H1 (cell line): ENCODE data around the gene HRH2. TPM values are rescaled to one million over a fixed set of nuclear protein-coding genes. Genes with fewer than 3 reads are reported as not detected.

ENCODE experiments used
- CTCF ChIA-PET: fragments of 300-600 bp; sonication (Branson Sonifier 250); formaldehyde crosslinking; loops from one replicate; lab custom pipeline; 2021; ENCODE audit not compliant: partially characterized antibody; lab: Charles Lee
- POLR2A ChIA-PET: fragments of 300-600 bp; sonication (Branson Sonifier 250); formaldehyde crosslinking; loops from one replicate; lab custom pipeline; 2021; ENCODE audit warnings: inconsistent platforms; ENCODE audit not compliant: partially characterized antibody; lab: Charles Lee
- DNase-seq, 2 experiments: peaks; one replicate each; pipeline versions ENCODE4 v3.0.0 to v3.0.0-alpha.2; 2010 to 2022; ENCODE audit warnings: low spot score in 2 of 2, low read depth in 1 of 2, mixed read lengths in 1 of 2
- FAIRE-seq: peaks from 2 replicates; lab custom pipeline; 2011; peaks lifted over from hg19 to GRCh38; lab: Jason Lieb, UNC
- H2AFZ ChIP-seq: 2 replicates; pipeline ENCODE4 v1.8.1; 2012; ENCODE audit warnings: low read length, inconsistent platforms
- H2AK5ac ChIP-seq: 2 replicates; pipeline ENCODE4 v1.6.1; 2013; ENCODE audit warnings: low read depth, low read length
- H2BK120ac ChIP-seq: replicated peaks from 2 replicates; pipeline ENCODE3; 2013; ENCODE audit warnings: low read depth, low read length, inconsistent platforms
- H2BK12ac ChIP-seq: 2 replicates; pipeline ENCODE4 v1.6.1; 2013; ENCODE audit warnings: low read depth, low read length
- H2BK15ac ChIP-seq: 2 replicates; pipeline ENCODE4 v1.6.1; 2013; ENCODE audit warnings: low read length
- H2BK20ac ChIP-seq: 2 replicates; pipeline ENCODE4 v1.6.1; 2013; ENCODE audit warnings: low read length
- H2BK5ac ChIP-seq: 2 replicates; pipeline ENCODE4 v1.6.1; 2013; ENCODE audit warnings: low read depth, low read length
- H3K14ac ChIP-seq: 2 replicates; pipeline ENCODE4 v1.6.1; 2013; ENCODE audit warnings: inconsistent platforms; ENCODE audit not compliant: insufficient read length
- H3K18ac ChIP-seq: 2 replicates; pipeline ENCODE4 v1.6.1; 2013; ENCODE audit warnings: low read length; ENCODE audit errors: extremely low read depth
- H3K23ac ChIP-seq: 2 replicates; pipeline ENCODE4 v1.6.1; 2013; ENCODE audit warnings: inconsistent platforms; ENCODE audit not compliant: insufficient read length
- H3K23me2 ChIP-seq: 2 replicates; pipeline ENCODE4 v1.6.1; 2013; ENCODE audit warnings: low read depth, low read length
- H3K27ac ChIP-seq: 2 replicates; pipeline ENCODE4 v1.6.1; 2011; ENCODE audit warnings: low read depth, low read length, inconsistent platforms
- H3K27me3 ChIP-seq, 4 experiments: replicated peaks in 1 of 4; 1 replicate in 1 of 4; 2 replicates in 3 of 4; pipeline versions ENCODE4 v1.6.1 to v1.8.1; 2011 to 2013; ENCODE audit warnings: low read length in 3 of 4, mild to moderate bottlenecking in 3 of 4, inconsistent platforms in 2 of 4, mixed read lengths in 2 of 4, moderate library complexity in 1 of 4; ENCODE audit not compliant: control insufficient read depth in 3 of 4, insufficient read depth in 3 of 4; ENCODE audit errors: extremely low read depth in 1 of 4
- H3K36me3 ChIP-seq, 4 experiments: 2 replicates each; pipeline versions ENCODE4 v1.6.1 to v1.8.1; 2011 to 2013; ENCODE audit warnings: mild to moderate bottlenecking in 4 of 4, low read length in 3 of 4, moderate library complexity in 2 of 4, control low read depth in 1 of 4, inconsistent platforms in 1 of 4; ENCODE audit not compliant: insufficient read depth in 4 of 4, control insufficient read depth in 2 of 4
- H3K4ac ChIP-seq: replicated peaks from 2 replicates; pipeline ENCODE3; 2013; ENCODE audit warnings: low read length, low read depth, mixed read lengths, inconsistent platforms; ENCODE audit not compliant: insufficient read length
- H3K4me1 ChIP-seq, 4 experiments: replicated peaks in 1 of 4; 1 replicate in 1 of 4; 2 replicates in 3 of 4; pipeline versions ENCODE4 v1.6.1 to v1.8.1; 2011 to 2013; ENCODE audit warnings: low read length in 3 of 4, inconsistent platforms in 2 of 4, mixed read lengths in 1 of 4; ENCODE audit not compliant: insufficient read depth in 4 of 4, control insufficient read depth in 3 of 4
- H3K4me2 ChIP-seq, 2 experiments: 2 replicates each; pipeline versions ENCODE4 v1.6.1 to v1.8.1; 2011 to 2013; ENCODE audit warnings: low read depth in 2 of 2, low read length in 2 of 2, control low read depth in 1 of 2, inconsistent platforms in 1 of 2, mild to moderate bottlenecking in 1 of 2; ENCODE audit not compliant: insufficient read depth in 1 of 2
- H3K4me3 ChIP-seq, 4 experiments: fragments of 200-600, 300-600 bp in 1 of 4; sonication (generic), shearing (Covaris generic), sonication (Bioruptor Twin) in 1 of 4; 2 replicates each; pipeline versions ENCODE4 v1.5.1 to v1.8.1; 2011 to 2016; ENCODE audit warnings: low read length in 4 of 4, low read depth in 3 of 4, control low read depth in 2 of 4, inconsistent platforms in 2 of 4, mild to moderate bottlenecking in 2 of 4, mixed read lengths in 1 of 4, moderate library complexity in 1 of 4; ENCODE audit not compliant: insufficient read depth in 2 of 4; ENCODE audit errors: extremely low read depth in 1 of 4
- H3K56ac ChIP-seq: replicated peaks from 2 replicates; pipeline ENCODE3; 2013; ENCODE audit warnings: low read depth, mild to moderate bottlenecking, mixed read lengths, low read length, inconsistent platforms; ENCODE audit not compliant: insufficient read length
- H3K79me1 ChIP-seq: 2 replicates; pipeline ENCODE4 v1.6.1; 2013; ENCODE audit warnings: low read depth, low read length, control low read depth
- H3K79me2 ChIP-seq, 2 experiments: 2 replicates each; pipeline versions ENCODE4 v1.6.1 to v1.8.1; 2012 to 2013; ENCODE audit warnings: low read length in 2 of 2, mild to moderate bottlenecking in 2 of 2, inconsistent platforms in 1 of 2; ENCODE audit not compliant: insufficient read depth in 2 of 2, control insufficient read depth in 1 of 2
- H3K9ac ChIP-seq, 4 experiments: replicated peaks in 1 of 4; 1 replicate in 1 of 4; 2 replicates in 3 of 4; pipeline versions ENCODE4 v1.6.1 to v1.8.1; 2011 to 2013; ENCODE audit warnings: low read depth in 3 of 4, low read length in 3 of 4, control low read depth in 2 of 4, mild to moderate bottlenecking in 2 of 4, moderate library complexity in 2 of 4, inconsistent platforms in 1 of 4; ENCODE audit errors: extremely low read depth in 1 of 4
- H3K9me3 ChIP-seq, 2 experiments: 2 replicates each; pipeline versions ENCODE4 v1.6.1 to v1.8.1; 2012 to 2013; ENCODE audit warnings: mild to moderate bottlenecking in 2 of 2, moderate library complexity in 2 of 2, control low read depth in 1 of 2, inconsistent platforms in 1 of 2, low read depth in 1 of 2, low read length in 1 of 2, mixed read lengths in 1 of 2; ENCODE audit not compliant: insufficient read depth in 2 of 2
- H4K20me1 ChIP-seq, 2 experiments: replicated peaks in 1 of 2; 2 replicates each; pipeline versions ENCODE3 to v1.8.1; 2011 to 2013; ENCODE audit warnings: inconsistent platforms in 2 of 2, low read length in 2 of 2, mild to moderate bottlenecking in 1 of 2; ENCODE audit not compliant: insufficient read depth in 2 of 2, control insufficient read depth in 1 of 2
- H4K5ac ChIP-seq: 2 replicates; pipeline ENCODE4 v1.6.1; 2013; ENCODE audit warnings: low read length, low read depth, mixed read lengths, inconsistent platforms; ENCODE audit not compliant: insufficient read length
- H4K8ac ChIP-seq: 2 replicates; pipeline ENCODE4 v1.8.0; 2013; ENCODE audit warnings: mild to moderate bottlenecking, moderate library complexity, low read length, inconsistent platforms; ENCODE audit not compliant: insufficient read depth; ENCODE audit errors: extremely low read depth
- H4K91ac ChIP-seq: replicated peaks from 2 replicates; pipeline ENCODE3; 2013; ENCODE audit warnings: low read length, mixed read lengths, inconsistent platforms; ENCODE audit not compliant: insufficient read length
- EGR1 ChIP-seq: IDR thresholded peaks from 2 replicates; pipeline ENCODE4 v1.6.1; 2011; ENCODE audit warnings: low read depth, low read length, borderline replicate concordance
- EP300 ChIP-seq, 2 experiments: IDR thresholded peaks; 1 replicate in 1 of 2; 2 replicates in 1 of 2; pipeline ENCODE4 v1.6.1; 2011 to 2012; ENCODE audit warnings: low read depth in 2 of 2, low read length in 2 of 2, mild to moderate bottlenecking in 2 of 2, borderline replicate concordance in 1 of 2, inconsistent platforms in 1 of 2, moderate library complexity in 1 of 2
- MAFK ChIP-seq: IDR thresholded peaks from 2 replicates; pipeline ENCODE4 v1.6.1; 2012; ENCODE audit warnings: low read depth, mild to moderate bottlenecking, improper control_type of control experiment, low read length
- SIRT6 ChIP-seq: IDR thresholded peaks from one replicate; pipeline ENCODE4 v1.7.1; 2012; ENCODE audit warnings: low read length, inconsistent platforms
- WGBS, 2 experiments: shearing (Covaris generic) in 1 of 2; methylation state at CpG; one replicate each; pipeline versions ENCODE4 v1.1.6 to v1.1.7; 2013 to 2015; ENCODE audit warnings: low lambda C conversion rate in 2 of 2, mixed read lengths in 2 of 2, inconsistent platforms in 1 of 2, low coverage in 1 of 2, missing lambda C conversion rate in 1 of 2; ENCODE audit not compliant: insufficient replicate concordance in 2 of 2, insufficient coverage in 1 of 2, insufficient read length in 1 of 2; ENCODE audit errors: extremely low coverage in 1 of 2, missing lambda C conversion rate in 1 of 2; 5-methylcytosine and 5-hydroxymethylcytosine counted together
- polyA plus RNA-seq, 7 experiments: library from polyadenylated mRNA; depleted of rRNA in 3 of 7; stranded (reverse) in 5 of 7; unstranded in 2 of 7; fragments of >200 nt in 5 of 7; fragments of 200-250 nt in 2 of 7; gene quantifications; 1 replicate in 5 of 7; 2 replicates in 1 of 7; 4 replicates in 1 of 7; pipeline versions ENCODE4 v1.2.1 to v1.2.3, GENCODE V29; 2011 to 2013; ENCODE audit warnings: missing spikeins in 2 of 7, mixed read lengths in 2 of 7
- total RNA-seq: library from RNA; stranded (reverse); fragmentation: NEBNext Ultra II Directional; extraction: Animal tissue kit (Norgen Biotek cat#: 25700); gene quantifications from 2 replicates; pipeline ENCODE4 v1.2.1, GENCODE V29; 2021

The HRH2 gene
- total and polyA plus RNA-seq, 2 of the 8 experiments (the other 6 are each of a cell fraction or from before 2014, with no cell fraction given) = 7.8 to 8.1 TPM

- H4K20me1 ChIP-seq = peaks cover 0 to 2% of the 10 kb centered on the region in 2 experiments
- FAIRE-seq = no peak
These were observed 12.5 kb downstream of the HRH2 start for GRCh38 chr5:175670372-175670771.

More at GRCh38 chr5:175670372-175670771, 12.5 kb downstream of the HRH2 start:
- H3K9me3 ChIP-seq = no peaks in the 10 kb centered on the region
- no peaks in the 10 kb centered on the region for H3K23me2 ChIP-seq
- no peaks in the 10 kb centered on the region; the same call in 1 of the 2 replicates for H3K79me1 ChIP-seq
- no peak overlapping the region for H2BK5ac ChIP-seq
- H3K4ac ChIP-seq = no peak overlapping the region
- POLR2A ChIA-PET = no interaction called here
- no peak overlapping the region for H2BK12ac ChIP-seq
- H3K56ac ChIP-seq = no peak overlapping the region
- CTCF ChIA-PET = interaction anchor here (0.7 to 1.4 kb wide), 2 partner anchors 48 to 136 kb away, joined by 3 to 7 read pairs; no protein-coding TSS in a partner anchor
- WGBS, 2 experiments = 88% methylated on average over 3 of the region's 3 CpGs; no CpG with 5 or more reads in 1 of the 2 experiments
- H3K36me3 ChIP-seq = no peaks in the 10 kb centered on the region
- H2AFZ ChIP-seq = no peak overlapping the region
- H3K9ac ChIP-seq = no peak overlapping the region
- no peak overlapping the region for H4K8ac ChIP-seq
- H3K4me3 ChIP-seq = no peak overlapping the region
- no peak overlapping the region for H2BK15ac ChIP-seq
- no peak overlapping the region for H2BK120ac ChIP-seq
- TF ChIP-seq MAFK = no peak
- TF ChIP-seq EGR1 = no peak
- TF ChIP-seq SIRT6 = no peak
- no peak for TF ChIP-seq EP300 (IDR thresholded peaks at IDR 0.05; ENCODE audit: borderline replicate concordance in 1 of 2, low read depth in 2 of 2, low read length in 2 of 2)
- no peaks in the 10 kb centered on the region for H3K27me3 ChIP-seq
- no peak overlapping the region for H3K27ac ChIP-seq
- no peak overlapping the region for H3K14ac ChIP-seq
- no peaks in the 10 kb centered on the region; a peak in 1 of 7 replicates for H3K4me1 ChIP-seq
- H2BK20ac ChIP-seq = no peak overlapping the region
- no peaks in the 10 kb centered on the region for H3K79me2 ChIP-seq
- H4K91ac ChIP-seq = no peak overlapping the region
- H4K5ac ChIP-seq = no peak overlapping the region
- H3K4me2 ChIP-seq = no peak overlapping the region
- no peak overlapping the region for H3K23ac ChIP-seq
- DNase-seq = no peak
- H2AK5ac ChIP-seq = no peak overlapping the region
- H3K18ac ChIP-seq = no peak overlapping the region
